OCI-LY1 (cell line): ENCODE data around the gene TNFAIP8.
A peak's percentile ranks its signal among the peaks of the same experiment; 100 is the strongest.

Source experiments
- H2AFZ ChIP-seq: fragments of 200-600 bp; sonication (generic), shearing (Covaris generic); 2 replicates; pipeline ENCODE4 v1.6.0; 2014; ENCODE audit warnings: antibody characterized with exemption, mild to moderate bottlenecking, low read length
- H3F3A ChIP-seq: fragments of 200-600 bp; sonication (generic), shearing (Covaris generic); 2 replicates; pipeline ENCODE4 v1.6.0; 2014; ENCODE audit warnings: mild to moderate bottlenecking, antibody characterized with exemption, low read length, moderate library complexity; ENCODE audit not compliant: insufficient read depth
- H3K27ac ChIP-seq: fragments of 200-600 bp; sonication (generic); 2 replicates; pipeline ENCODE4 v1.5.1; 2014; ENCODE audit warnings: low read length, mixed run types, mild to moderate bottlenecking, low read depth; ENCODE audit not compliant: poor library complexity, severe bottlenecking
- H3K27me3 ChIP-seq: fragments of 200-600 bp; sonication (generic); 2 replicates; pipeline ENCODE4 v1.6.0; 2014; ENCODE audit warnings: antibody characterized with exemption, mild to moderate bottlenecking, low read length, moderate library complexity; ENCODE audit not compliant: insufficient read depth
- H3K36me3 ChIP-seq: fragments of 200-600 bp; sonication (generic); 2 replicates; pipeline ENCODE4 v1.6.1; 2014; ENCODE audit warnings: mild to moderate bottlenecking, antibody characterized with exemption, low read length, moderate library complexity, mixed read lengths; ENCODE audit not compliant: insufficient read depth
- H3K4me1 ChIP-seq: fragments of 200-600 bp; sonication (generic); 2 replicates; pipeline ENCODE4 v1.5.1; 2014; ENCODE audit warnings: mild to moderate bottlenecking, low read length, moderate library complexity; ENCODE audit not compliant: insufficient read depth, severe bottlenecking
- H3K4me2 ChIP-seq: fragments of 200-600 bp; sonication (generic), shearing (Covaris generic); 2 replicates; pipeline ENCODE4 v1.6.1; 2014; ENCODE audit warnings: low read length
- H3K4me3 ChIP-seq: fragments of 200-600 bp; sonication (generic); 2 replicates; pipeline ENCODE4 v1.5.1; 2014; ENCODE audit warnings: low read length, low read depth, mild to moderate bottlenecking, mixed read lengths; ENCODE audit not compliant: poor library complexity, severe bottlenecking
- H3K79me2 ChIP-seq: fragments of 200-600 bp; shearing (Covaris generic); 2 replicates; pipeline ENCODE4 v1.6.1; 2016; ENCODE audit warnings: mixed run types, low read length, mixed read lengths; ENCODE audit not compliant: insufficient read depth
- H3K9ac ChIP-seq: fragments of 200-600 bp; sonication (generic), shearing (Covaris generic); 2 replicates; pipeline ENCODE4 v1.6.1; 2014; ENCODE audit warnings: mild to moderate bottlenecking, low read length, mixed read lengths
- H3K9me2 ChIP-seq: fragments of 200-600 bp; sonication (generic), shearing (Covaris generic); 2 replicates; pipeline ENCODE4 v1.6.1; 2014; ENCODE audit warnings: low read depth, mild to moderate bottlenecking, low read length, mixed read lengths
- H3K9me3 ChIP-seq: fragments of 200-600 bp; shearing (Covaris generic); 2 replicates; pipeline ENCODE4 v1.6.1; 2014; ENCODE audit warnings: low read length, mixed read lengths
- H4K20me1 ChIP-seq: fragments of 200-600 bp; sonication (generic), shearing (Covaris generic); 2 replicates; pipeline ENCODE4 v1.6.0; 2016; ENCODE audit warnings: mild to moderate bottlenecking, low read length; ENCODE audit not compliant: insufficient read depth
- EZH2 ChIP-seq: fragments of 200-600 bp; sonication (generic), shearing (Covaris generic); IDR thresholded peaks from 2 replicates; pipeline ENCODE4 v1.8.0; 2017; ENCODE audit warnings: borderline replicate concordance, mixed run types, mild to moderate bottlenecking, antibody characterized with exemption, low read length, moderate library complexity, mixed read lengths
- TF ChIP-seq, protein P1 (sequence below): fragments of 200-600 bp; sonication (generic), shearing (Covaris generic); IDR thresholded peaks from 2 replicates; pipeline ENCODE4 v1.5.1; 2017; ENCODE audit warnings: mild to moderate bottlenecking, antibody characterized with exemption, low read length, moderate library complexity, mixed read lengths

The TNFAIP8 gene

DNA sequence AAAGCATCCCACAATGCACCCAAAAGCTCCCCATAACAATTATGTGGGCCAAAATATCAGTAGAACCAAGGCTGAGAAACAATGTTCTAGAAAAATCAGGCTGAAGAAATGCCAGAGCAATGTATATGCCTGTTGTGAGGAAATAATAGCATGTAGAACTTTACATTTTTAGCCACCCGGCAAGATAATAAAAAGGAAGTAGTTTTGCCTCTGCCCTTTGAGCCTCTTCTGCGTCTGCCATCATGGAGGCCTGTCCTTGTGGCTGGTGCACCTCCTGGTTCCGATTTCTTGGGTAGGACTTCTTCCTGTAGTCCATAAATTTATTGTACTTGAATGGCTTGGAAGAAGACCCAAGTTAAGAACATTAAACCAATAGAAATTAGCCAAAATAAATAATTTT, 38.9 kb upstream of the TNFAIP8 start:
- Histone ChIP-seq H3K4me2 (peak overlapping the region; percentile 47), H3K36me3 (no peaks in the 10 kb centered on the region), H3K4me1 (peaks cover 99% of the 10 kb centered on the region), H3F3A (no peaks in the 10 kb centered on the region), H4K20me1 (no peaks in the 10 kb centered on the region), H3K79me2 (peaks cover 30% of the 10 kb centered on the region), H3K4me3 (no peak overlapping the region), H3K9me2 (no peaks in the 10 kb centered on the region), H3K27ac (peak overlapping the region; percentile 95), H3K9me3 (no peaks in the 10 kb centered on the region), H3K9ac (no peak overlapping the region), H2AFZ (no peak overlapping the region), H3K27me3 (no peaks in the 10 kb centered on the region)
- TF ChIP-seq EZH2: no peak
- TF ChIP-seq, protein P1, sequence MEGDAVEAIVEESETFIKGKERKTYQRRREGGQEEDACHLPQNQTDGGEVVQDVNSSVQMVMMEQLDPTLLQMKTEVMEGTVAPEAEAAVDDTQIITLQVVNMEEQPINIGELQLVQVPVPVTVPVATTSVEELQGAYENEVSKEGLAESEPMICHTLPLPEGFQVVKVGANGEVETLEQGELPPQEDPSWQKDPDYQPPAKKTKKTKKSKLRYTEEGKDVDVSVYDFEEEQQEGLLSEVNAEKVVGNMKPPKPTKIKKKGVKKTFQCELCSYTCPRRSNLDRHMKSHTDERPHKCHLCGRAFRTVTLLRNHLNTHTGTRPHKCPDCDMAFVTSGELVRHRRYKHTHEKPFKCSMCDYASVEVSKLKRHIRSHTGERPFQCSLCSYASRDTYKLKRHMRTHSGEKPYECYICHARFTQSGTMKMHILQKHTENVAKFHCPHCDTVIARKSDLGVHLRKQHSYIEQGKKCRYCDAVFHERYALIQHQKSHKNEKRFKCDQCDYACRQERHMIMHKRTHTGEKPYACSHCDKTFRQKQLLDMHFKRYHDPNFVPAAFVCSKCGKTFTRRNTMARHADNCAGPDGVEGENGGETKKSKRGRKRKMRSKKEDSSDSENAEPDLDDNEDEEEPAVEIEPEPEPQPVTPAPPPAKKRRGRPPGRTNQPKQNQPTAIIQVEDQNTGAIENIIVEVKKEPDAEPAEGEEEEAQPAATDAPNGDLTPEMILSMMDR: no peak

DNA sequence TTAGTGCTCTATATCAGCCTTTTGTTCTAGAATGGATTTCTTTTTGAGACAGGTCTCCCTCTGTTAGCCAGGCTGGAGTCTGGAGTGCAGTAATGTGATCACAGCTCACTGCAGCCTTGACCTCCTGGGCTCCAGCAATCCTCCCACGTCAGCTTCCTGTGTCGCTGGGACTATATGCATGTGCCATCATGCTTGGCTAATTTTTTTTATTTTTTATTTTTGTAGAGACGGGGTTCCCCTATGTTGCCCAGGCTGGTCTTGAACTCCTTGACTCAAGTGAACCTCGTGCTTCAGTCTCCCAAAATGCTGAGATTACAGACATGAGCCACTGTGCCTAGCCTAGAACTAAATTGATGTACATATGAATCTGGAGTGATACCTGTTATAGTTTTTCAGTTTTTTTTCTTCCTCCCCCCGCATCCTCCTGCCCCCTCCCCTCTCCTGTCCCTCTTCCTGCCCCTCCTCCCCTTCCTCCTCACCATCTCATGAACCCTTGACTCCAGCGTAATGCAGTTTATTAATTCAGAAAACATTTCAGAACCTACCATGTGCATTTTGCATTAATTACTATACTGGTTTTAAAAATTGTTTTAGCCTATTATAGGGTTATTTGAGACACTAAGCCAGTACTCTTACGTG, 37.4 kb upstream of the TNFAIP8 start:
- H3K9ac ChIP-seq: no peak overlapping the region
- no peaks in the 10 kb centered on the region for H3K27me3 ChIP-seq
- peaks cover 26% of the 10 kb centered on the region for H3K79me2 ChIP-seq
- peaks cover 99% of the 10 kb centered on the region for H3K4me1 ChIP-seq
- H3K4me3 ChIP-seq: no peak overlapping the region
- H3F3A ChIP-seq: no peaks in the 10 kb centered on the region
- no peaks in the 10 kb centered on the region for H4K20me1 ChIP-seq
- no peaks in the 10 kb centered on the region for H3K9me3 ChIP-seq
- H3K36me3 ChIP-seq: no peaks in the 10 kb centered on the region
- H2AFZ ChIP-seq: no peak overlapping the region
- peak overlapping the region; percentile 43 for H3K27ac ChIP-seq
- H3K4me2 ChIP-seq: no peak overlapping the region; the same call in 1 of the 2 replicates
- H3K9me2 ChIP-seq: no peaks in the 10 kb centered on the region
- TF ChIP-seq EZH2: no peak
- TF ChIP-seq, protein P1: no peak

DNA sequence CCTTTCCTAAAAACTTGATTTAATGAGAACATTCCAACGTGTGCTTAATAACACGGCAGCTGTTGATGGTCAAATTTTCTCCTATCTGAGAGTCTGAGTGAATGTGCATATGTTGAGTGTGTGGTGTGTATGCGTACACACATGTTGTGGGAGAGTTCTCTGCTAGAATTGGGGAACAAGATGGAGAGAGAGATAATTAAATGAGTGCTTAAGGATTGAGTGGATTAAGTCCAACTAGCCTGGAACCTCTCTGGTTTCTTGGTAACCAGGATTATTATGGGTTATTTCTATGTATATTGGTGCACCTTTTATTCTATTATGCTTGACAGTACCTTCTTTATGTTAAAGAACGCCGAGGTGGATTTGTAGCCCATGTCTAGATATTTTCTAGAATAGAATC, 36.4 kb upstream of the TNFAIP8 start:
- no peak overlapping the region for H3K9ac ChIP-seq
- H3K9me3 ChIP-seq: no peaks in the 10 kb centered on the region
- no peaks in the 10 kb centered on the region for H3F3A ChIP-seq
- H3K79me2 ChIP-seq: peaks cover 32% of the 10 kb centered on the region
- no peaks in the 10 kb centered on the region for H3K27me3 ChIP-seq
- no peak for TF ChIP-seq EZH2
- TF ChIP-seq, protein P1: no peak
- H2AFZ ChIP-seq: no peak overlapping the region
- H3K4me1 ChIP-seq: peaks cover 99% of the 10 kb centered on the region
- no peaks in the 10 kb centered on the region for H3K36me3 ChIP-seq
- H4K20me1 ChIP-seq: no peaks in the 10 kb centered on the region
- H3K4me3 ChIP-seq: no peak overlapping the region
- H3K9me2 ChIP-seq: no peaks in the 10 kb centered on the region
- H3K4me2 ChIP-seq: no peak overlapping the region
- peak overlapping the region; percentile 30 for H3K27ac ChIP-seq
